ENCODE results near the gene OSBPL6.

- TF ChIP-seq SNAPC5 (CRISPR knock-in tag; IDR thresholded peaks at IDR 0.05; ENCODE audit: borderline replicate concordance) (no peak), ZNF780A (CRISPR knock-in tag; IDR thresholded peaks at IDR 0.05) (no peak), PHF8 (CRISPR knock-in tag; IDR thresholded peaks at IDR 0.05) (no peak), TCF7 (IDR thresholded peaks at IDR 0.05; ENCODE audit: low read depth) (no peak), ERF (CRISPR knock-in tag; IDR thresholded peaks at IDR 0.05) (no peak), ZNF530 (CRISPR knock-in tag; IDR thresholded peaks at IDR 0.05; ENCODE audit: low read depth) (no peak)
Measured at GRCh38 chr2:178225006-178225805, 30.9 kb downstream of the OSBPL6 start.
